ENCODE data around the gene DMAC2L. TPM values are rescaled to one million over a fixed set of nuclear protein-coding genes. Genes with fewer than 3 reads are reported as not detected.

The DMAC2L gene
- total RNA-seq, 1 experiment from 2014 or later = 8.9 TPM

- TF ChIP-seq REST (IDR thresholded peaks at IDR 0.05; ENCODE audit: low read depth) (no peak), EGR1 (IDR thresholded peaks at IDR 0.05; ENCODE audit: low read depth) (no peak), SRF (IDR thresholded peaks at IDR 0.05; ENCODE audit: low read depth) (no peak), EZH2 (IDR thresholded peaks at IDR 0.05) (no peak), ZNF274 (IDR thresholded peaks at IDR 0.05; ENCODE audit: low read depth, low read length) (no peak), SIN3A (IDR thresholded peaks at IDR 0.05; ENCODE audit: low read depth) (no peak)
- TF ChIP-seq, protein P1, sequence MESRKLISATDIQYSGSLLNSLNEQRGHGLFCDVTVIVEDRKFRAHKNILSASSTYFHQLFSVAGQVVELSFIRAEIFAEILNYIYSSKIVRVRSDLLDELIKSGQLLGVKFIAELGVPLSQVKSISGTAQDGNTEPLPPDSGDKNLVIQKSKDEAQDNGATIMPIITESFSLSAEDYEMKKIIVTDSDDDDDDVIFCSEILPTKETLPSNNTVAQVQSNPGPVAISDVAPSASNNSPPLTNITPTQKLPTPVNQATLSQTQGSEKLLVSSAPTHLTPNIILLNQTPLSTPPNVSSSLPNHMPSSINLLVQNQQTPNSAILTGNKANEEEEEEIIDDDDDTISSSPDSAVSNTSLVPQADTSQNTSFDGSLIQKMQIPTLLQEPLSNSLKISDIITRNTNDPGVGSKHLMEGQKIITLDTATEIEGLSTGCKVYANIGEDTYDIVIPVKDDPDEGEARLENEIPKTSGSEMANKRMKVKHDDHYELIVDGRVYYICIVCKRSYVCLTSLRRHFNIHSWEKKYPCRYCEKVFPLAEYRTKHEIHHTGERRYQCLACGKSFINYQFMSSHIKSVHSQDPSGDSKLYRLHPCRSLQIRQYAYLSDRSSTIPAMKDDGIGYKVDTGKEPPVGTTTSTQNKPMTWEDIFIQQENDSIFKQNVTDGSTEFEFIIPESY (IDR thresholded peaks at IDR 0.05; ENCODE audit: extremely low read depth, insufficient replicate concordance, low read length) = no peak
These were observed 7.2 kb downstream of the DMAC2L start (continued) for GRCh38 chr14:50319293-50319692.

- no peaks in the 10 kb centered on the region for H3K27me3 ChIP-seq (ENCODE audit: insufficient read depth, low read length)
- H3K9ac ChIP-seq (ENCODE audit: low read length) = no peak overlapping the region
- no peak for TF ChIP-seq REST (IDR thresholded peaks at IDR 0.05; ENCODE audit: low read depth)
- no peak for TF ChIP-seq FOSL1 (IDR thresholded peaks at IDR 0.05; ENCODE audit: low read depth)
- no peak for TF ChIP-seq ELF1 (IDR thresholded peaks at IDR 0.05; ENCODE audit: borderline replicate concordance, low read depth)
- no peak for TF ChIP-seq EZH2 (IDR thresholded peaks at IDR 0.05)
- no peak for TF ChIP-seq ZFX (IDR thresholded peaks at IDR 0.05)
- no peak for TF ChIP-seq JUND (IDR thresholded peaks at IDR 0.05)
- no peak for TF ChIP-seq SIN3A (IDR thresholded peaks at IDR 0.05; ENCODE audit: low read depth)
- TF ChIP-seq YY1 (IDR thresholded peaks at IDR 0.05; ENCODE audit: extremely low read depth, insufficient replicate concordance, low read depth, low read length) = no peak
- ATAC-seq (no peak), DNase-seq (ENCODE audit: low read depth, low spot score) (no peak)
- no peaks in the 10 kb centered on the region for H3K9me3 ChIP-seq (ENCODE audit: control insufficient read depth in 1 of 2, insufficient read depth in 1 of 2, low read depth in 1 of 2, low read length in 2 of 2)
- peaks cover 3 to 4% of the 10 kb centered on the region in 2 experiments; a peak in 1 of 4 replicates for H3K36me3 ChIP-seq (ENCODE audit: control insufficient read depth in 1 of 2, insufficient read depth in 2 of 2, low read length in 2 of 2)
- intact Hi-C loops (cut with micrococcal nuclease) = loop anchor here (5.0 to 10.0 kb wide), 2 partner anchors 78 to 455 kb away; partner anchors contain the start of gene CDKL1
- H3K79me2 ChIP-seq (ENCODE audit: insufficient read depth, low read length) = 0 out of 2 replicates have a peak, but pooled peaks cover 3% of the 10 kb centered on the region
- no peaks in the 10 kb centered on the region for H3K9me2 ChIP-seq (ENCODE audit: insufficient read depth)
- H3K4me1 ChIP-seq (ENCODE audit: control insufficient read depth in 1 of 2, insufficient read depth in 2 of 2, low read length in 2 of 2) = peaks cover 5 to 10% of the 10 kb centered on the region in 2 experiments
- BruUV-seq (replicated peaks) = no TSS peak
- no peaks in the 10 kb centered on the region for H4K20me1 ChIP-seq (ENCODE audit: insufficient read depth)
- H3K4me3 ChIP-seq (replicated peaks in 1 of 2; ENCODE audit: low read depth in 1 of 2, low read length in 2 of 2) = no peak overlapping the region
- ChIA-PET POLR2A (no interaction called here), CTCF (interaction anchor here (1.2 to 2.4 kb wide), 6 partner anchors 8 to 458 kb away, joined by 3 to 18 read pairs (median 8); partner anchors contain the start of genes DMAC2L and L2HGDH), RAD21 (ENCODE audit: low non-redundant PET in 1 of 2, low total read pairs in 2 of 2, uncharacterized antibody in 2 of 2, unreplicated experiment in 2 of 2) (no interaction called here)
- no peak overlapping the region for H3K4me2 ChIP-seq (ENCODE audit: low read length)
- no peak overlapping the region for H2AFZ ChIP-seq (ENCODE audit: low read depth, low read length, poor library complexity, severe bottlenecking)
- no peak overlapping the region for H3K27ac ChIP-seq (ENCODE audit: low read depth, low read length)
These were observed 7.6 kb downstream of the DMAC2L start for GRCh38 chr14:50319721-50320120.
